HG02678 (cell line): ENCODE data around the gene UBE2C.

Experiments
- ATAC-seq: cut with Tn5 transposase; IDR thresholded peaks from one replicate; pipeline ENCODE4 v1.9.1; 2021; ENCODE audit warnings: mild to moderate bottlenecking, moderate library complexity; ENCODE audit not compliant: unreplicated experiment

The UBE2C gene

GRCh38 chr20:45857114-45857881 is 44.9 kb downstream of the UBE2C start, which contains the start of the genes ACOT8 and ZSWIM3:
Gene ACOT8 (minus strand): TSS chr20:45857392. CDS start chr20:45857315, 77 bp downstream.
Gene ZSWIM3 (plus strand): TSS chr20:45857614. CDS start chr20:45857826, 212 bp downstream.
- ATAC-seq, result peak; percentile 97

- peak; percentile 13 for ATAC-seq
Measured at GRCh38 chr20:45857882-45858216, 45.4 kb downstream of the UBE2C start.

DNA sequence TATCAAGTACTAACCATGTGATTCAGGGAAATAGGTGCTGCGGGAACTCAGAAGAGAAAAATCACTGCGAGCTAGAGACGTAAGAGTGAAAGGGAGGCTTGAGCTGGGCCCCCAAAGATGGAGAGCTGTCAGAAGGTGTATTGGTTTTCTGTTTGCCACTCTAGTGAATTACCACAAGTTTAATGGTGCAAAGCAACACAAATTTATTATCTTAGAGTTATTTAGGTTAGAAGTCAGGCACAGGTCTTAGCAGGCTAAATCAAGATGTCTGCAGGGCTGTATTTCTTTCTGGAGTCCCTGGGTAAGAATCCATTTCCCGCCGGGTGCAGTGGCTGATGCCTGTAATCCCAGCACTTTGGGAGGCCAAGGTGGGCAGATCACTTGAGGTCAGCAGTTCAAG is 47.5 kb downstream of the UBE2C start:
- ATAC-seq, result no peak

- ATAC-seq, result no peak
Measured at GRCh38 chr20:45860560-45861220, 48.2 kb downstream of the UBE2C start.

DNA sequence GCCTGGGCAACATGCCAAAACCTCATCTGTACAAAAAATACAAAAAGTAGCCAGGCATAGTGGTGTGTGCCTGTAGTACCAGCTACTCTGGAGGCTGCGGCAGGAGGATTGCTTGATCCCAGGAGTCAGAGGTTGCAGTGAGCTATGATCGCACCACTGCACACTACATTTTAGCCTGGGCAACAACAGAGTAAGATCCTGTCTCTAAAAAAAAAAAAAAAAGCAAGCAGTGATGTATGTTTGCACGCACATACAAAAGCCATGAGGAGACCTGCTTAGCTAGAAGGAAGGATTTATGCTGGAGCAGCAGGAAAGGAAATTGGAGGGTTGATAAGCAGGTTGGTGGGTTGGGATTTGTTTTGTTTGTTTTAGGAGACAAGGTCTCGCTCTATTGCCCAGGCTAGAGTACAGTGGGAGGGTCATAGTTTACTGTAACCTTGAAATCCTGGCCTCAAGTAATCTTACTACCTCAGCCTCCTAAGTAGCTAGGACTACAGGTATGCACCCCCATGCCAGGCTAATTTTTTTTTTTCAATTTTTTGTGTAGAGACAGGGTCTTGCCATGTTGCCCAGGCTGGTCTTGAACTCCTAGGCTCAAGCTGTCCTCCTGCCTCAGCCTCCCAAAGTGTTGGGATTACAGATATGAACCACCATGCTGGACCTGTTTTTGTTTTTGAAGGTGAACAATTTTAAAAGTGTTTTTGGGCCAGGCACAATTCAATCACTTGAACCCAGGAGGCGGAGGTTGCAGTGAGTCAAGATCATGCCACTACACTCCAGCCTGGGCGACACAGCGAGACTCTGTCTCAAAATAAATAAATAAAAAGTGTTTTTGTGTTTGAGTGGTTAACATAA is 49.0 kb downstream of the UBE2C start:
- no peak for ATAC-seq

- ATAC-seq, result no peak
Measured at GRCh38 chr20:45863543-45864470, 51.4 kb downstream of the UBE2C start.

GRCh38 chr20:45866454-45866853 is 54.0 kb downstream of the UBE2C start:
- ATAC-seq, result no peak
